ENCODE measurements around the gene SPHKAP. TPM values are rescaled to one million over a fixed set of nuclear protein-coding genes. Genes with fewer than 3 reads are reported as not detected.

SPHKAP gene
- total and polyA plus RNA-seq, 2 of the 13 experiments (the other 11 are each of a cell fraction or from before 2014, with no cell fraction given) = not detected

- Histone ChIP-seq H2AFZ (ENCODE audit: low read length) (no peak overlapping the region), H3K27me3 (ENCODE audit: control insufficient read depth in 1 of 2, insufficient read depth in 2 of 2, low read length in 2 of 2) (no peaks in the 10 kb centered on the region), H3K36me3 (replicated peaks in 1 of 2; ENCODE audit: control insufficient read depth in 1 of 2, insufficient read depth in 2 of 2, low read length in 2 of 2) (no peaks in the 10 kb centered on the region), H4K20me1 (ENCODE audit: insufficient read depth, low read length) (no peaks in the 10 kb centered on the region), H3K9ac (ENCODE audit: insufficient read depth, low read depth, low read length) (no peak overlapping the region), H3K4me2 (ENCODE audit: low read depth, low read length) (no peak overlapping the region), H3K79me2 (ENCODE audit: insufficient read depth, low read length) (no peaks in the 10 kb centered on the region), H3K4me3 (replicated peaks in 1 of 3; ENCODE audit: insufficient read depth in 1 of 3, low read depth in 2 of 3, low read length in 3 of 3) (no peak overlapping the region), H3K27ac (ENCODE audit: extremely low read length, insufficient read depth, low read length) (no peak overlapping the region), H3K4me1 (ENCODE audit: insufficient read depth, low read length) (no peaks in the 10 kb centered on the region), H3K9me3 (ENCODE audit: low read length) (no peaks in the 10 kb centered on the region)
- BruUV-seq (replicated peaks) = no TSS peak
- 3% methylated on average over 6 of the region's 6 CpGs for WGBS (ENCODE audit: low lambda C conversion rate)
- DNase-seq (ENCODE audit: low spot score) (no peak), FAIRE-seq (no peak), ATAC-seq (no peak)
- intact Hi-C loops (cut with micrococcal nuclease; ENCODE audit: unreplicated experiment) (no loop called here), in situ Hi-C loops (cut with HindIII; ENCODE audit: extremely low pct_ligation_motif_present, low pct_unique_long_range_greater_than_20kb) (no loop called here)
- ChIA-PET POLR2A (no interaction called here), CTCF (ENCODE audit: low intra/inter-chr PET ratio, low total read pairs) (no interaction called here)
- no peak for TF ChIP-seq TEAD3 (CRISPR knock-in tag; optimal IDR thresholded peaks at IDR 0.05; ENCODE audit: borderline replicate concordance)
- no peak for TF ChIP-seq GLI4 (CRISPR knock-in tag; IDR thresholded peaks at IDR 0.05; ENCODE audit: borderline replicate concordance)
- TF ChIP-seq ZNF296 (CRISPR knock-in tag; conservative IDR thresholded peaks at IDR 0.05) = no peak
- no peak for TF ChIP-seq PATZ1 (CRISPR knock-in tag; IDR thresholded peaks at IDR 0.05)
- TF ChIP-seq SMAD1 (CRISPR knock-in tag; IDR thresholded peaks at IDR 0.05; ENCODE audit: borderline replicate concordance, low read depth) = no peak
- TF ChIP-seq YEATS2 (CRISPR knock-in tag; IDR thresholded peaks at IDR 0.05; ENCODE audit: borderline replicate concordance) = no peak
- no peak for TF ChIP-seq CBX5 (CRISPR knock-in tag; IDR thresholded peaks at IDR 0.05; ENCODE audit: borderline replicate concordance)
- TF ChIP-seq CBFB (CRISPR knock-in tag; IDR thresholded peaks at IDR 0.05) = no peak
- no peak for TF ChIP-seq SIX1 (CRISPR knock-in tag; IDR thresholded peaks at IDR 0.05; ENCODE audit: borderline replicate concordance)
- no peak for TF ChIP-seq RBFOX2 (IDR thresholded peaks at IDR 0.05; ENCODE audit: low read depth, low read length)
- no peak for TF ChIP-seq ZBTB46 (CRISPR knock-in tag; IDR thresholded peaks at IDR 0.05; ENCODE audit: borderline replicate concordance)
- TF ChIP-seq ZNF576 (CRISPR knock-in tag; IDR thresholded peaks at IDR 0.05) = no peak
- no peak for TF ChIP-seq KDM2A (CRISPR knock-in tag; IDR thresholded peaks at IDR 0.05; ENCODE audit: borderline replicate concordance, low read depth)
- TF ChIP-seq ZNF550 (CRISPR knock-in tag; IDR thresholded peaks at IDR 0.05; ENCODE audit: borderline replicate concordance) = no peak
- TF ChIP-seq ZNF512B (CRISPR knock-in tag; IDR thresholded peaks at IDR 0.05; ENCODE audit: borderline replicate concordance) = no peak
- TF ChIP-seq ZBTB33 (CRISPR knock-in tag; IDR thresholded peaks at IDR 0.05) = no peak
Measured at GRCh38 chr2:228227466-228227865, 46.0 kb upstream of the SPHKAP start.
